IMR-90 (cell line): ENCODE results near the gene ELL2. TPM values are rescaled to one million over a fixed set of nuclear protein-coding genes. Genes with fewer than 3 reads are reported as not detected.
A peak's percentile ranks its signal among the peaks of the same experiment; 100 is the strongest.
"Not testable (repeated sequence)": the region's sequence is repeated elsewhere in the genome, so short reads cannot be mapped to it uniquely, and the experiment has no call there.

Experiments
- ATAC-seq: fragments of 200-7000 bp; cut with Tn5 transposase; 2 replicates; pipeline ENCODE4 v1.9.1; 2020; ENCODE audit warnings: low read depth, mild to moderate bottlenecking, moderate library complexity
- BruUV-seq: library from RNA; stranded (reverse); fragments of 400-500 nt; replicated peaks from 2 replicates; lab custom pipeline; 2021; lab: Mats Ljungman, UMichigan
- CTCF ChIA-PET: fragments of 300-600 bp; formaldehyde crosslinking; extraction: SDS; loops from one replicate; lab custom pipeline; 2021; ENCODE audit warnings: antibody characterized with exemption; lab: Yijun Ruan, JAX
- POLR2A ChIA-PET: fragments of 300-600 bp; sonication (Branson Sonifier 250); formaldehyde crosslinking; loops from one replicate; lab custom pipeline; 2022; ENCODE audit warnings: antibody characterized with exemption; ENCODE audit not compliant: unreplicated experiment; lab: Charles Lee
- DNase-seq: peaks from one replicate; pipeline ENCODE4 v3.0.0; 2013
- H2AFZ ChIP-seq: replicated peaks from 2 replicates; pipeline ENCODE3; 2013; ENCODE audit warnings: low read length, mild to moderate bottlenecking; ENCODE audit not compliant: poor library complexity
- H2AK5ac ChIP-seq: 2 replicates; pipeline ENCODE4 v1.6.1; 2013; ENCODE audit warnings: low read depth, low read length, inconsistent platforms
- H2AK9ac ChIP-seq: replicated peaks from 2 replicates; pipeline ENCODE3; 2013; ENCODE audit warnings: mild to moderate bottlenecking, low read depth, low read length, moderate library complexity; ENCODE audit not compliant: poor library complexity
- H2BK120ac ChIP-seq: 2 replicates; pipeline ENCODE4 v1.6.1; 2013; ENCODE audit warnings: low read depth, low read length, inconsistent platforms
- H2BK15ac ChIP-seq: 3 replicates; pipeline ENCODE4 v1.6.1; 2013; ENCODE audit warnings: low read depth, low read length, inconsistent platforms
- H2BK20ac ChIP-seq: 2 replicates; pipeline ENCODE4 v1.6.1; 2013; ENCODE audit warnings: low read depth, mild to moderate bottlenecking, inconsistent platforms, low read length, moderate library complexity
- H2BK5ac ChIP-seq: 2 replicates; pipeline ENCODE4 v1.6.1; 2013; ENCODE audit warnings: mild to moderate bottlenecking, low read depth, low read length, inconsistent platforms; ENCODE audit not compliant: poor library complexity, severe bottlenecking
- H3K14ac ChIP-seq: replicated peaks from 2 replicates; pipeline ENCODE4 v1.6.1; 2013; ENCODE audit warnings: low read depth, low read length, inconsistent platforms
- H3K18ac ChIP-seq: 2 replicates; pipeline ENCODE4 v1.6.1; 2013; ENCODE audit warnings: low read depth, low read length, control low read depth
- H3K23ac ChIP-seq: 2 replicates; pipeline ENCODE4 v1.6.1; 2013; ENCODE audit warnings: low read depth, low read length, inconsistent platforms
- H3K27ac ChIP-seq: 2 replicates; pipeline ENCODE4 v1.5.1; 2013; ENCODE audit warnings: mild to moderate bottlenecking, control low read depth, low read length; ENCODE audit not compliant: insufficient read depth
- H3K27me3 ChIP-seq: 2 replicates; pipeline ENCODE4 v1.6.1; 2013; ENCODE audit warnings: low read length; ENCODE audit not compliant: control insufficient read depth, insufficient read depth
- H3K36me3 ChIP-seq: 2 replicates; pipeline ENCODE4 v1.6.1; 2013; ENCODE audit warnings: low read length, mixed read lengths; ENCODE audit not compliant: control insufficient read depth, insufficient read depth
- H3K4ac ChIP-seq: 2 replicates; pipeline ENCODE4 v1.6.1; 2013; ENCODE audit warnings: low read depth, low read length, inconsistent platforms
- H3K4me1 ChIP-seq: 2 replicates; pipeline ENCODE4 v1.6.1; 2013; ENCODE audit warnings: low read length, mixed read lengths; ENCODE audit not compliant: control insufficient read depth, insufficient read depth
- H3K4me2 ChIP-seq: 2 replicates; pipeline ENCODE4 v1.6.1; 2013; ENCODE audit warnings: low read depth, mild to moderate bottlenecking, control low read depth, low read length, moderate library complexity
- H3K4me3 ChIP-seq: 2 replicates; pipeline ENCODE4 v1.5.1; 2013; ENCODE audit warnings: low read depth, mild to moderate bottlenecking, control low read depth, low read length, moderate library complexity; ENCODE audit not compliant: insufficient read depth
- H3K56ac ChIP-seq: 2 replicates; pipeline ENCODE4 v1.6.1; 2013; ENCODE audit warnings: low read length, inconsistent platforms; ENCODE audit not compliant: insufficient read depth; ENCODE audit errors: extremely low read depth
- H3K79me1 ChIP-seq, 2 experiments: 2 replicates each; pipeline ENCODE4 v1.6.1; 2013; ENCODE audit warnings: low read length in 2 of 2, inconsistent platforms in 1 of 2, low read depth in 1 of 2
- H3K9ac ChIP-seq: 2 replicates; pipeline ENCODE4 v1.6.1; 2013; ENCODE audit warnings: low read depth, low read length, control low read depth
- H3K9me1 ChIP-seq: 2 replicates; pipeline ENCODE4 v1.6.1; 2013; ENCODE audit warnings: low read length, inconsistent platforms; ENCODE audit not compliant: insufficient read depth
- H3K9me3 ChIP-seq: 2 replicates; pipeline ENCODE4 v1.6.1; 2013; ENCODE audit warnings: low read length; ENCODE audit not compliant: control insufficient read depth, insufficient read depth
- H4K20me1 ChIP-seq: 2 replicates; pipeline ENCODE4 v1.6.1; 2013; ENCODE audit warnings: low read length, inconsistent platforms; ENCODE audit not compliant: insufficient read depth
- H4K5ac ChIP-seq: 2 replicates; pipeline ENCODE4 v1.6.1; 2013; ENCODE audit warnings: mild to moderate bottlenecking, low read depth, low read length, control low read depth
- H4K8ac ChIP-seq, 2 experiments: 2 replicates each; pipeline ENCODE4 v1.6.1; 2013; ENCODE audit warnings: low read depth in 2 of 2, low read length in 2 of 2, control low read depth in 1 of 2, inconsistent platforms in 1 of 2
- H4K91ac ChIP-seq: 2 replicates; pipeline ENCODE4 v1.6.1; 2013; ENCODE audit warnings: low read depth, low read length, inconsistent platforms; ENCODE audit not compliant: insufficient read depth
- WGBS, 2 experiments: methylation state at CpG; one replicate each; pipeline versions ENCODE4 v1.1.5 to v1.1.7; 2013; ENCODE audit warnings: missing lambda C conversion rate in 2 of 2; ENCODE audit not compliant: insufficient read length in 1 of 2; ENCODE audit errors: extremely low coverage in 2 of 2; 5-methylcytosine and 5-hydroxymethylcytosine counted together
- dilution Hi-C: fragments of 300-500 bp; cut with HindIII; formaldehyde crosslinking; loops from one replicate; pipeline ENCODE4 v1.14.3; 2018; ENCODE audit warnings: low sequenced_read_pairs; ENCODE audit not compliant: unreplicated experiment
- in situ Hi-C: fragments of 300-500 bp; cut with MboI; formaldehyde crosslinking; loops from 3 replicates; pipeline ENCODE4 v1.14.3; 2019; ENCODE audit warnings: low sequenced_read_pairs, inconsistent platforms, mixed read lengths
- intact Hi-C: fragments of 100-400 bp; cut with micrococcal nuclease; formaldehyde crosslinking; loops from 2 replicates; pipeline ENCODE4 v1.10.0; 2022
- polyA plus RNA-seq, 3 experiments: library from polyadenylated mRNA; depleted of rRNA; stranded (reverse); fragments of >200 nt; gene quantifications; 2 replicates each; pipeline ENCODE4 v1.2.3, GENCODE V29; 2012; ENCODE audit warnings: low replicate concordance in 1 of 3
- total RNA-seq: library from RNA; depleted of rRNA; stranded (reverse); fragments of >200 nt; gene quantifications from 2 replicates; pipeline ENCODE4 v1.2.3, GENCODE V29; 2012

Gene ELL2
- total and polyA plus RNA-seq, 2 of the 4 experiments (the other 2 are of a cell fraction), result 61.4 to 92.5 TPM

DNA sequence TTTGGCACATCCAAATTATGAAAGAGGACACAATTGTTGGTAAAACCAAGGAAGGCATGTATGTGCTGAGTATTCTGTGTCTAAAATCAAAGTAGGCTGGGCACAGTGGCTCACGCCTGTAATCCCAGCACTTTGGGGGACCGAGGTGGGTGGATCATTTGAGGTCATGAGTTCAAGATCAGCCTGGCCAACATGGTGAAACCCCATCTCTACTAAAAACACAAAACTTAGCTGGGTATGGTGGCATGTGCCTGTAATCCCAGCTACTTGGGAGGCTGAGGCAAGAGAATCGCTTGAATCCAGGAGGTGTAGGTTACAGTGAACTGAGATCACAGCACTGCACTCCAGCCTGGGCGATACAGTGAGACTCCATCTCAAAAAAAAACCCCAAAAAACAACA, 124.7 kb downstream of the ELL2 start:
- intact Hi-C loops, H2AK9ac ChIP-seq, H3K4me1 ChIP-seq, H4K8ac ChIP-seq, dilution Hi-C loops, H2AK5ac ChIP-seq, H3K79me1 ChIP-seq, H3K9me1 ChIP-seq, H4K20me1 ChIP-seq, H4K5ac ChIP-seq, H3K4ac ChIP-seq, ATAC-seq, H2BK20ac ChIP-seq, H3K23ac ChIP-seq, H3K4me2 ChIP-seq, H2AFZ ChIP-seq, H2BK120ac ChIP-seq, H3K9me3 ChIP-seq, DNase-seq, H3K4me3 ChIP-seq, H3K27me3 ChIP-seq, BruUV-seq, H3K56ac ChIP-seq, H2BK5ac ChIP-seq, H3K36me3 ChIP-seq, H3K9ac ChIP-seq, H3K18ac ChIP-seq, in situ Hi-C loops, H4K91ac ChIP-seq, H3K14ac ChIP-seq, H3K27ac ChIP-seq: not testable (repeated sequence)
- no CpG with 5 or more reads among the region's 4 CpGs for whole genome bisulfite sequencing, 2 experiments
- H2BK15ac ChIP-seq, result peak overlapping the region; percentile 67; the same call in 1 of the 3 replicates
- POLR2A ChIA-PET, result interaction anchor here (0.6 kb wide), 1 partner anchor 44 kb away, joined by 4 read pairs; no protein-coding TSS in a partner anchor
- CTCF ChIA-PET, result interaction anchor here (1.5 kb wide), 1 partner anchor 10 kb away, joined by 3 read pairs; no protein-coding TSS in a partner anchor
